Left colon (tissue), 2 donors: ENCODE results near the gene RNU1-2. TPM values are rescaled to one million over a fixed set of nuclear protein-coding genes. Genes with fewer than 3 reads are reported as not detected.
"Not testable (repeated sequence)": the region's sequence is repeated elsewhere in the genome, so short reads cannot be mapped to it uniquely, and the experiment has no call there.

Source experiments
- ATAC-seq: fragments of 200-7000 bp; cut with Tn5 transposase; one replicate; pipeline ENCODE4 v1.9.1; 2020; ENCODE audit warnings: mild to moderate bottlenecking, moderate library complexity
- DNase-seq, 2 donors: peaks; one replicate each; pipeline ENCODE4 v3.0.0-alpha.2; 2020
- intact Hi-C, 2 donors: fragments of 100-400 bp; cut with DNase I in 1 of 2; cut with micrococcal nuclease in 1 of 2; formaldehyde crosslinking; loops; one replicate each; pipeline versions ENCODE4 v1.11.2 to v1.14.0; 2022; cut with DNase I, micrococcal nuclease
- total RNA-seq, 2 donors: library from RNA; stranded (reverse); fragmentation: NEBNext Ultra II Directional; extraction: Animal tissue kit (Norgen Biotek cat#: 25700); gene quantifications; one replicate each; pipeline ENCODE4 v1.2.1, GENCODE V29; 2021
- donor health status: DM: no; HTN: no; CAD: no.
- donor health status: DM: yes; HTN: yes; CAD: no.

RNU1-2 gene
- total RNA-seq, 2 donors from 2014 or later, result 3,977 to 5,589 TPM

DNA sequence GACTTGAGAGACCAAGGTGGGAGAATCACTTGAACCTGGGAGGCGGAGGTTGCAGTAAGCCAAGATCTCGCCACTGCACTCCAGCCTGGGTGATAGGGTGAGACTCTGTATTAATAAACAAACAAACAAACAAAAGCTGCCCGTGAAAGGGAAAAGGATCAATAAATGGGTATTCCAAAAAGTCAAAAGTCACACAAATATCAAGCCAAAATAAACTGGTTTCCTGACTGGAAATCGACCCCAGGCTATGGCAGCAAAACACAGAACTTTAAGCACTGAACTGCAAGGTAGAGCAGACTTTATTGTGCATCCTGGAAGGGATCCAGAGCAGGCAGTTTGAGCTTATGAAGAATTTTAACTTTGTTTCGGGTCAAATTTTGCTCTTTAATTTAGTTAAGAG is 11.3 kb upstream of the RNU1-2 start:
- DNase-seq, ATAC-seq, intact Hi-C loops: not testable (repeated sequence)

DNA sequence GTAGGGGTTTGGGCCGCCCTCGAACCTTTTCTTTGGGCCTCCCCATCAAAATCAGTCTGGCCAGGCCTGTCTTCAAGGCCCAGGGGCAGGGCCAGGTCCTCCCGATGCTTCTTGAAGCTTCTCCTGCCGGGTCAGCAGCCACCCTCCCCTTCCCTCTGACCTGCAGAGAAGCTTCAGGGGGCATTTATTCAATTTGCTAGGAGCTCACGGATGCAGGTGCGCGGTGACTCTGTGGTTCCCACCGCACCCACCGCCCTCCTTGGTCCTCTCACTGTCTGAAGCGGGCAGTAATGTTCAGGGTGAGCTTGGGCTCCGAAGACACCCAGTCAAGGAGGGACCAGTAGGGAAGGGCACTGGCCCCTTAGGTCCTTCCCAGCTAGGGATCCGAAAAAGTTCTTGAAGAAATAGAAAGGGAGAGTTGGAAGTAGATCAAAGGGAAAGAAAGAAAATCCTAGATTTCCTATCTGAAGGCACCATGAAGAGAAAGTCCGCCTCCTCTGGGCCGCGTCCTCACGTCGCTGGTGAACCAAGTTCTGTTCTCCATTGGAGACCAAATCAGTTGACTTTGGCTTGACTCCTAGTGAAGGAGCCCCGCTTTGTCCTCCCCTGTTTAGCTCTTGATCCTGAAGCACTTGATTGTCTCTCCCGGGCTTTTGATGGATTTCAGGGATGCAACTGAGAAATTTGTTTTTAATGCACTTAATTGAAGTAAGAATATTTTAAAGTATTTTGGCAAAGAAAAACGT is 8.7 kb upstream of the RNU1-2 start:
- no peak for ATAC-seq
- DNase-seq, result no peak
- intact Hi-C loops, result no loop called here

DNA sequence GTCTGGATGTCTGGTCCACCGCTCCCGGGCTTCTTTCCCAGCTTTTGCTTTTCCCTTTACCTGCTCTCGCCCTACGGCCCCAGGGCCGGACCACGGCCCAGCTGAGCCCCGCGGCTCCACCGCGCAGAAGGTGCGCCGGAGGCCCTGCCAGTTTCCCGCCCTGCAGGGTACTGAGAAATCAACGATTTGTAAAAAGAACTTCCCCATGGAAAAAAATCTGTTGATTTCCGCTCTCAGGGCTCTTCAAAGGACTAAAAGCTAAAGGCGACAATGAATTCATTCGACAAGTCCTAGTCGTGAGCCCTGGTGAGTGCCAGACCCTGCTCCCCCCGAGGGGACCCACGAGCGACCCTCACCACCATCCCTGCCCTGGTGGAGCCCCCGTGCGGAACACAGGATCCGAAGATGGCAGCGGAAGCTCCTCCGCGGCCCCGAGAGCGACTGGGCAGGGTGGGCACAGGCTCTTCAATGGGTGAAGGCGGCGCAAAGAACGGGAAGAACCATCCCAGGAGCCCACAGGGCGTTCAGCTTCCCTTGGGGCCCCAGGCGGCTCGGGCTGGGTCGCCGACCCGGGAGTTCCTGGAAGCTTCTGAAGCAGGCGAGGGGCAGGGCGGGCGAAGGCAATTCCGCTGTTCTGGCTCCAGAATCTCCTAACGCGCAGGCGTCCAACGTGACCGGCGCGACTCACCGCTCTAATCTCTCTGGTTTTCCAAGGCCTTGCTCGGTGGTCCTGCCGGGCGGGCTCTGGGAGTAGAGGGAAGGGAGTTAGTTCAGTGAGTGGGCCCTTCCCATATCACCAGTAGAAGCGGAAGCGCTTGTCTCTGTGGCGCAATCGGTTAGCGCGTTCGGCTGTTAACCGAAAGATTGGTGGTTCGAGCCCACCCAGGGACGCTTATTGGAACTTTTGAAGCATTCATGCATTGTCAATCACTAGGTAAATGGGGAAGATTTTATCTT is 6.6 kb upstream of the RNU1-2 start:
- DNase-seq (peak; percentile 69 to 88), ATAC-seq (peak; percentile 93)
- intact Hi-C loops, result no loop called here

DNA sequence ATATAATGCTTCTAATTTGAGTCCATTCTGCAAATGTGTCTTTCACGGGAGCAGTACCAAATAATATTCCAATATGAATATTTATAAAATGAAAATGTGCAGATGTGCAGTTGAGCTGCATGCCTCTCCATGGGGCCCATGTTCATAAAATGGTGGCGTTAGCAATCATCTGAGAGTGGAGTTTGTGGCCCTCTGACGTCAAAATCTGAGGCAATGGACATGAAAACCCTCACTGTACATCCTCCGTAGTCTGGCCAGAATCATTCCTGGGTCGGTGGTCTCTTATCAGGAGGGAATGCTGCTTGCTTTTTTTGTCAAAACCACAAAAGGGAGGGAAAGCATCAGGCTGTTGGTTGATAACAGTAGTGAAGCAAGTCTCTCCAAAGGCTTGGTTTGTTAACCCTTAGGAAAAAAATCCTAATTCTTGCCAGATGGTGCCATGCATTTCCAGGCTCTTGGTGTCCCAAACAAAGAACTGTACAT is 5.2 kb upstream of the RNU1-2 start:
- intact Hi-C loops, DNase-seq, ATAC-seq: not testable (repeated sequence)

DNA sequence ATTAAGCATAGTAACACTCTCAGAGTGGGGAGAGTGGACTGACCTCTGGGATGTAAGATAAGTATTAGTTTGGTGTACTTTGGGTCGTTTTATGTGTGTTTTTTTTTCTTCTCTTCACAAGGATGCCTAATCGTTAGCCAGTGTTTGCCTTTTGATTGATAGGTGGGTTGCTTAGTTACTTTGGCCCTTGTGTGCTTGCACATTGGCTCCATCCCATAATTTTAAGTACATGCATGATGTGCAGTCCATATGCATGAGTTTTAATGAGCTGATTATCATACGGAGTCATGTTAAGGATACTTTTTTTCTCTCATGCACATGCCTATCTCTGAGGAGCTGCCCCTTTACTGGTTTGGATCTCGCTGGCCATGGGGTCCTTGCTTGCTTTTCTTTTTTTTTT is 4.7 kb upstream of the RNU1-2 start:
- DNase-seq, intact Hi-C loops, ATAC-seq: not testable (repeated sequence)

DNA sequence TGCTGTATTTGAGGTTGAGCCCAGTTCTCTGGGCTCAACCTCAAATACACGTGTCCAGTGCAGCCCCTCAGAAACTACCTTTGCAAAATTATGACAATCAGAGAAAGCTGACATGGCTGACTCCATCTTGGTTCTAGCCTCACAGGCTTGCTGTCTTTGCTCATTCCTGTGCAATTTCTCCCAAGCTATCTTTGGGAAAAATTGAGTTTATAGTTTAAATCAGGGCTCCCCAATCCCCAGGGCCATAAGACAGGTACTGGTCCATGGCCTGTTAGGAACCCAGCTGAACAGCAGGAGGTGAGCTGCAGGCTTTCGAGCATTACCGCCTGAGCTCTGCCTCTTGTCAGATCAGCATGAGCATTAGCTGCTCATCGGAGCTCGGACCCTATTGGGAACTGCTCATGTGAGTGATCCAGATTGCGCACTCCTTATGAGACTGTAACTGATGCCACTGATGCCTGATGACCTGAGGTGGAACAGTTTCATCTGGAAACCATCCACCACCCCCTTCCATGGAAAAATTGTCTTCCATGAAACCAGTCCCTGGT is 2.7 kb upstream of the RNU1-2 start:
- DNase-seq, intact Hi-C loops, ATAC-seq: not testable (repeated sequence)

DNA sequence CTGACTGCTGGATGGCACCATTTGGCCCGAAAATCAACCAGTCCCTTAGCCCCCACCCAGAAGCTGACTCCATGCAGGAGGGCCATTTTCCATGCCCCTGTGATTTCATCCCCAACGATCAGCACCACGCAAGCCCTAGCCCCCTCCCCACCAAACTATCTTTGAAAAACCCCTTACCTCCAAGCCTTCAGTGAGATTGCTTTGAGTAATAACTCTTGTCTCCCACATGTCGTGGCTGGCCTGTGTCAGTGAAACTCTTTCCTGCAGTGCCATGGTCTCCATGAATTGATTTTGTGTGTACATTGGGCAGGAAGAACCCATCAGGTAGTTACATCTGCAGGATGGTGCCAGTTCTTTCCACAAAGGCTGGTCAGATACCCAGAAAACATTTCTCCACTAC is 2.0 kb upstream of the RNU1-2 start:
- DNase-seq, intact Hi-C loops, ATAC-seq: not testable (repeated sequence)

DNA sequence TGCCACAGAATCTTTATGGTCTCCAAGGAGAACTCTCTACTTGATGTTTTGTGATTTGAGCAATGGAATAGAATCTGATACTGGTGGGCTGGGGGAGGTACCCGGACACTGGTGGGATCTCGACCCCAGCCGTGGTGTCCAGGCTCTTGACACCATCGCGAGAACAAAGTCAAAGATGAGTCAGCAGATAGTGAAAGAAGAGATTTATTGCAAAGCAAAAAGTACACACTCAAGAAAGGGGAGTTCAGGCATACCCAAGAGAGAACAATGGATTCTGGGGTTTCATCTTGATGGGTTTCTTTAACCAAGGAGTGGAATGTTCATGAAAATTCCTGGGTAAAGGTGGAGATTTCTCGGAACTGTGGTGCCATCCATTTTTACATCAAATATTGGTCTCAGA is 1.4 kb upstream of the RNU1-2 start:
- DNase-seq, ATAC-seq, intact Hi-C loops: not testable (repeated sequence)

DNA sequence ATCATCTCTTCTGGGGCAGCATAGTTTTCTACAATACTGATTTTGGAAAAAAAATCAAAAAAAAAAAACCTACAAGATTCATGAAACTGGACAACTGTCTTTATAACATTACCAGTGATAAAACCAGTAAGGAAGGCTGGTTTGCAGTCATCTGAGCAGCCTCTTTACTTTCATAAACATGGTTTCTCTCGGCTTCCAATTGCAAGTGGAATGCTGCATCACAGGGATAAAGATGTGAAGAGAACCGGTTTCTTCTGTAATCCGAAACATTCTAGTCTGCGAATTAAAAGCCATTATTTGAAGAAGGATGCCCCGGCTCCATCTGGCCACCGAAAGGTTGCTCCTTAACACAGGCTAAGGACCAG is 565 bp upstream of the RNU1-2 start:
- intact Hi-C loops, DNase-seq: not testable (repeated sequence)
- peak; percentile 26 for ATAC-seq

DNA sequence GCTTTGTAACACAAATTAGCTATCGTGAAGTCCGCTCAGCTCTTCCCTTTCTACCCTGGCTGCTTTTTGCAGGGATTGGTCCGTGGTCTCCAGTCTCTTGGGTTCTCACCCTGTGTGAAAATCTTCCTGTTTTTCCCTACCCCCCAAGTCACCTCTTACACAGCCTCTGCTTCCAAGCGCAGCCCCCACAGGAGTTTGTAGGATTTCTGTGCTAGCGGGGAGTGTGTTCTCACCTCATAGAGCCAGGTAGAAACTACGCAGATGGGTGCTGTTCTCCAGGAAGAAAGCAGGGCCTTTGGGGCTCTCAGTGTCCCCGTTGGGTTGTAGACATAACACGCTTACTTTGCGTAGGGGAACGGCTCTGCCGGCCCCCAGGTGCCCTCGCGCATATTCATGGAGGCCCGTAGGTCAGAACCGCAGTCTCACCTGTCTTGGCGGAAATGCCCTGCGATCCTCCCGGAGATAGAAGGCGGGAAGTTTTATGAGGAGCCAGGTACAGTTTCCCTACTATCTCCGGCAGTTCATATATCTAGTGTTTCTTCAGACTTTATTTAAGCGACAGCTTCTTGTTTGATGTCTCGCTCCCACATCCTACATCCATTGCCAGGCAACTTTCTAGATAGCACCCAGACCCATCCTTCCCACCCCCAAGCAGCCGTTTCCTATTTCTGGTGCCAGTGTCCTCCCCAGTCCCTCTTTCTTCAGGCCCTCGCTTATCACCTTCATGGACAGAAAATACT is 706 bp downstream of the RNU1-2 start:
- peak in 1 of 2 donors; percentile 52 for DNase-seq
- intact Hi-C loops, ATAC-seq: not testable (repeated sequence)

DNA sequence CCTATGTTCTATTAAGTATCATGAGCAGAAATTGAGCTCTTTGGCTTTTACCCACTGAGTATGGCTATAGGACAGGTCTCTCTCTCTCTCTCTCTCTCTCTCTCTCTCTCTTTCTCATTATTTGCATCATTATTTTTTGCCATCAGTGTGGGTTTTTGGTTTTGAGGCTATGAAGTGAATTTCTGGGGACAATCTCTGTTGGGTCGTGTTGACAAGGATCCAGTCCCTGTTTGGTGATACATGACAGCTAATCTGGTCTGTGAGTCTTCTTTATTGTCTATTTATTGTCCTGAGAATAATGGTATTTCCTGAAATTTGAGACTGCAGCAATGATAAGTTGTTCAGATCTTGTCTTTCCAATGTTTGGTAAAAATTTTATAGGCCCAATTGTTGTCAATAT is 1.9 kb downstream of the RNU1-2 start:
- ATAC-seq, intact Hi-C loops, DNase-seq: not testable (repeated sequence)

DNA sequence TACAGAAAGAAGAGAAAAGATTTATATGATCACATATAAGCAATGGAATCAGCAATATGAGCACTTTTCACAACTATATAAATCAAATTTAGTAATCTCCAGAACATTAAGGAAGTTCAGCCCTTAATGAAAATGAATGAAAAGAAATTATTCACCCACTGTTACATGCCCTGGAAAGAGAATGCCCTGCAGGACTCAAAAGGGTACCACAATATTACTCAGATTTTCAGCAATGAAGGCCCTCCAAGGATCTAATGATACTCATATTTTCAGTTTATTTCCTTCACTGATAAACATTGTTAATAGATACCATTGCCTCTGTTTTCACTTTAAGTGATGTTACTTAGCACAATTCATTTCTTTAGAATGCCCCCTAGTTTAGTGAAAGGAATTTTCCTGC is 2.5 kb downstream of the RNU1-2 start:
- DNase-seq, ATAC-seq, intact Hi-C loops: not testable (repeated sequence)

DNA sequence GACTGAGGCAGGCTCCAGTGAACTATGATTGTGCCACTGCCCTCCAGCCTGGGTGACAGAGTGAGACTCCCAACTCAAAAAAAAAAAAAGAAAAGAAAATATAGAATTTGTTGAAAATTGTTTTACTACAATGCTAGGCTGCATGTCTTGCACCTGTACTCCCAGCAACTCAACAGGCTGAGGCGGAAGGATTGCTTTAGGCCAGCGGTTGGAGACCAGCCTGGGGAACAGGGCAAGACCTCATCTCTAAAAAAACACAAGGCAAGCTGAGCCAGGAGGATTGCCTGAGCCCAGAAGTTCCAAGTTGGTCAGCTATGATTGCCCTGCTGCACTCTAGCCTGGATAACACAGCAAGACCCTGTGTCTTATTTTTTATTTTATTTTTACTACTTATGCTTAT is 3.2 kb downstream of the RNU1-2 start:
- ATAC-seq, result not testable (repeated sequence)

DNA sequence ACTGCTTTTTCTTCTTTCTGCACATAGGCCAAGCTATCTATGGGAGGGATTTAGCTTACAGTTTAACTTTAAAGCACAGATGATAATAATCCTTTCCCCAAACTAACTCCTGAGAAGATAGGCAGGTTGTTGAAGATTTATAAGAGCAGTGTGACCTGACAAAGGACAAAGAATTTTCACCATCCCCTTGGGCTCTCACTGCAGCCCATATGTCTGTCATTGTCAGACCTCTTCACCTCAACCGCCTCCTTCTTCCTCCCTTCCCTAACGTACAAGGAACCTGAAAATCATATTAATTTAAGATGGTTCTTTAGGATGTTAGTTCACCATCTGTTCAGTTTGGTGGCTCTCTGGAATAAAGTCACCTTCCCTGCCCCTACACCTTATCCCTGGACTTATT is 5.0 kb downstream of the RNU1-2 start:
- DNase-seq (no peak), ATAC-seq (no peak)
- intact Hi-C loops, result no loop called here

More for the DNA sequence above, 3.2 kb downstream of the RNU1-2 start:
- DNase-seq, intact Hi-C loops: not testable (repeated sequence)

DNA sequence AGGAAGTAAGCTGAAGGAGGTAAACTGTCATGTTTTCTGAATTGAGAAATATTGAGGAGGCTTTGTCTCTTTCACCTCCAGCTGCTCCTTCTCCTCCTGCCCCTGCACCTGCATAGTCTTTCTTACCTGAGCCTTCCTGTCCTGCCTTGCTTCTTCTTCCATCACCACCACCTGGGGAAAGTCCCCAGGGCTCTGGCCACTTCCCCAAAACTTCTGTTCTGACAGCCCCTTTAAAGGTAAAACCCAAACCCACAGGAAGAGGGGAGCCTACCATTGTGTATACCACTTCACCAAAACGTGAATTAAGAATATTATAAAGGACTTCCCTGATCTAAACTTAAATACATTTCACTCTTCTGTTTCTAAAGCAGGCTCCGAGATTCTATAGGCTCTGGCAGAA is 5.6 kb downstream of the RNU1-2 start:
- ATAC-seq, intact Hi-C loops, DNase-seq: not testable (repeated sequence)

DNA sequence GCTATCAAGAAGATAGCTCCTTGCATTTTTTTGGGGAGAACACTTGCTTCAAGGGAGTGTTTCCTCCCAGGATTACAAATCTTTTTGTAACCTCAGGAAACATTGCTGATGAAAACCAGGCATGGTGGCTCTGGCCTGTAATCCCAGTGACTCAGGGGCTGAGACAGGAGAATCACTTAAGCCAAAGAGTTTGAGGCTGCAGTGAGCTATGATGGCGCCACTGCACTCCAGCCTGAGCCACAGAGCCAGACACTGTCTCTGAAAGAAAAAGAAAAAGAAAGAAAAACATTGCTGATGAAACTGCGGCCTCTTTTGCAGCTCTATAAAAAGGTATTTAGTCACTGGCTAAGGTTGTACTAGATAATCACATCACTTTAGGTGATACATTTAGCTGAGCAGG is 7.3 kb downstream of the RNU1-2 start:
- intact Hi-C loops, result no loop called here
- ATAC-seq (no peak), DNase-seq (no peak)

DNA sequence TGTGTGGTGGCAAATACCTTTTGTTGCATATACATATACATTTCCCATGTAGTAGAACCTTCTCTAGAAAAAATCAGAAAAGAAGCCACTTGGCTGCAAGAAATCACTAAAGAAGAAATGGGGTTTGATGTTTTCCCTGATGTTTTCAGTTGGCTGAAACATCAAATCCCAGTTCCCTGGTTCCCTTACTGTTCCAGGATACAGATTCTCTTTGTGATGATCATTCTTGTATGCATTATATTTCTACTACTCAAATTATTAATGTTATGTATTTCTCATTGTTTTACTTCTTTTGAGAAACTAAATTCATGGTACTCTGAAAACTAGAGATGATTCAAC is 7.6 kb downstream of the RNU1-2 start:
- ATAC-seq, result no peak
- intact Hi-C loops, result no loop called here
- no peak for DNase-seq

DNA sequence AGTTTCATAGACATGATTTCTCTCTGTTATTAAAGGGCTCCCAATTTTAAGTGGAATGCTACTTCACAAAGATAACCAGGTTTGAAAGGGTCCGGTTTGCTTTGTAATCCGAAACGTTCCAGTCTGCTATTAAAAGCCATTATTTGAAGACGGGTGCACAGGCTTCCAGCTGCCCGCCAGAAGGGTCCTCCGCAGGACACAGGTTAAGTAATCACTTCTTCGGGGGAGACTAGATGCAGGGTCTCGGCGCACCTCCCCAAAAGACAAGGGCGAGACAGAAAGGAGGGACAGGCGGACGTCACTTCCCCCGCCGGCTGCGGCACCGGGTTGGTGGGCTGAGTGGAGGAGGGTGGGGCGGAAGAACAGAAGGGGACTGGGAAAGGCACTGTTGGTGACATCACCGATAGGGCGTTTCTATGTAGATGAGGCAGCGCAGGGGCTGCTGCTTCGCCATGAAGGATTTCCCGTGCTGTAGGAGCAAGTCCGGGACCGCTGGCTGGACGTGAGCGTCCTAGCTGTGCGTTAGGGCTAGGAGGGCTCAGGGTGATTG is 8.9 kb downstream of the RNU1-2 start:
- peak; percentile 97 for ATAC-seq
- DNase-seq, result peak; percentile 98 to 100
- intact Hi-C loops, result no loop called here
